IPS-20b (cell line): ENCODE measurements around the gene PSMG3.

Source experiments
- H3K27ac ChIP-seq: one replicate; pipeline ENCODE4 v1.5.1; 2013; ENCODE audit warnings: low read length
- H3K27me3 ChIP-seq: 2 replicates; pipeline ENCODE4 v1.6.1; 2013; ENCODE audit warnings: mild to moderate bottlenecking, low read length, inconsistent platforms; ENCODE audit not compliant: insufficient read depth
- H3K36me3 ChIP-seq: 2 replicates; pipeline ENCODE4 v1.6.1; 2013; ENCODE audit warnings: low read depth, mild to moderate bottlenecking, inconsistent platforms, low read length, moderate library complexity; ENCODE audit not compliant: insufficient read depth
- H3K4me1 ChIP-seq: 2 replicates; pipeline ENCODE4 v1.6.1; 2013; ENCODE audit warnings: mild to moderate bottlenecking, control low read depth, inconsistent platforms, low read length, moderate library complexity; ENCODE audit not compliant: insufficient read depth
- H3K4me3 ChIP-seq: 2 replicates; pipeline ENCODE4 v1.5.1; 2013; ENCODE audit warnings: mild to moderate bottlenecking, low read length, inconsistent platforms
- H3K9ac ChIP-seq: 2 replicates; pipeline ENCODE4 v1.6.1; 2013; ENCODE audit warnings: low read depth, mild to moderate bottlenecking, inconsistent platforms, low read length, moderate library complexity
- H3K9me3 ChIP-seq: 2 replicates; pipeline ENCODE4 v1.6.1; 2013; ENCODE audit warnings: mild to moderate bottlenecking, low read depth, low read length, inconsistent platforms; ENCODE audit not compliant: insufficient read depth

PSMG3 gene

GRCh38 chr7:1604383-1604782, 34.6 kb upstream of the PSMG3 start:
- no peaks in the 10 kb centered on the region for H3K9me3 ChIP-seq
- no peaks in the 10 kb centered on the region for H3K27me3 ChIP-seq
- H3K9ac ChIP-seq, result no peak overlapping the region
- peaks cover 6% of the 10 kb centered on the region; the same call in 1 of the 2 replicates for H3K4me1 ChIP-seq
- no peaks in the 10 kb centered on the region for H3K36me3 ChIP-seq
- H3K27ac ChIP-seq, result no peak overlapping the region
- H3K4me3 ChIP-seq, result no peak overlapping the region

GRCh38 chr7:1603346-1604225, 33.8 kb upstream of the PSMG3 start:
- Histone ChIP-seq H3K9ac (no peak overlapping the region), H3K4me1 (peaks cover 6% of the 10 kb centered on the region; the same call in 1 of the 2 replicates), H3K36me3 (no peaks in the 10 kb centered on the region), H3K27ac (no peak overlapping the region), H3K9me3 (no peaks in the 10 kb centered on the region), H3K27me3 (no peaks in the 10 kb centered on the region), H3K4me3 (no peak overlapping the region)

DNA sequence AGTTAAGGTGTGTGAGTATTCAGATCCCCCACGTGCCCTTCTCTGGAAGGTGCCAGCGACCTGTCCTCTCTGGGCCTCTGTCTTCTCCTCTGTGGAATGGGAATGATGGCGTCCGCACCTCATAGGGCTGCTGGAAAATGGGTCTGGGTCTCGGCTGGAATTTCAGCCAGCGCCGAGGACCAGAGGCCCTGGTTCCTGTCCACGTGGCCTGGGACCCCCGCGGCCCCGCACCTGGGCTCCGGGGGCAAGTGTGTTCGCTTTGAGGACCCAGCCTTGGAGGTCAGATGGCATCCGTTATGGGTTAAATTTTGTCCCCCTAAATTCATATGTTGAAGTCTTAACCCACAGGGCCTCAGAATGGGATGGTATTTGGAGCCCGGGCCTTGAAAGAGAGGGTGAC, 32.6 kb upstream of the PSMG3 start:
- H3K27me3 ChIP-seq, result no peaks in the 10 kb centered on the region

GRCh38 chr7:1601956-1602355, 32.1 kb upstream of the PSMG3 start:
- no peaks in the 10 kb centered on the region for H3K27me3 ChIP-seq
- H3K4me3 ChIP-seq, result no peak overlapping the region
- no peaks in the 10 kb centered on the region for H3K36me3 ChIP-seq
- no peak overlapping the region for H3K9ac ChIP-seq
- H3K9me3 ChIP-seq, result no peaks in the 10 kb centered on the region
- H3K4me1 ChIP-seq, result no peaks in the 10 kb centered on the region
- no peak overlapping the region for H3K27ac ChIP-seq

More for the DNA sequence above, 32.6 kb upstream of the PSMG3 start:
- H3K9ac ChIP-seq, result no peak overlapping the region
- no peak overlapping the region for H3K4me3 ChIP-seq
- no peaks in the 10 kb centered on the region for H3K9me3 ChIP-seq
- no peaks in the 10 kb centered on the region for H3K36me3 ChIP-seq
- H3K27ac ChIP-seq, result no peak overlapping the region
- peaks cover 4% of the 10 kb centered on the region; the same call in 1 of the 2 replicates for H3K4me1 ChIP-seq

DNA sequence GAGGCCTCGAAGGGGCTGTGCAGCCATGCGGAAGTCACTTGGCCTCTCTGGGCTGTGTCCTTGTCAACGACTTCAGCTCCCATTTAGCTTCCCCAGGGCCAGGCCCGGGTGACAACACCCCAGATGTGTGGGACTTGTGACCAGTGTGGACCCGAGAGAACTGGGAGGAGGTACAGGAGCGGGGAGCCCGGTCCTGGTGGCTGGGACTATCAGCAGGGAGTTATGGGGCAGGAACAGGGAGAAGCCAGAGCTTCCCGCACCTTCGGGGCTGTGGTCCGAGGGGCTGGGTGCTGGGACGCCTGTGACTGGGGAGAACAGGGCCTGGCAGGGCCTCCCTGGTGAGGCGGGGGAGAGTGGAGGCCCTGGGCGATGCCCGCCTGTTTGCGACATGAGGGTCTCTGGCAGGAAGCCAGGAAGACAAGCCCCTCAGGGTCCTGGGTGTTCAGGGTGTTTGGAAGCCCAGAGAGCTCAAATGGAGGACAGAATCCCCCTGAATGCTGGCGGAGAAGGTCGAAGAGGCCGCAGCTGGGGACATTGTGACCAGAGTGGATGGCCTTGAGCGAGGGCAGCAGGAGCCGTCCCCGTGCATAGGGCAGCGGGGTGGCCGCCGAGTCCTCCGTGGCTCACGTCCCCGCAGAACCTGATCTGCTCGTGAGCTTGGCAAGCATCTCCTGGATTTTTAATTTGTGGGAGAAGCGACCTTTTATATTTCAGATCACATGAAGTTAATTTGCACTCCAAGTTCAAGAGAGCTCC, 30.0 kb upstream of the PSMG3 start:
- no peak overlapping the region for H3K27ac ChIP-seq

DNA sequence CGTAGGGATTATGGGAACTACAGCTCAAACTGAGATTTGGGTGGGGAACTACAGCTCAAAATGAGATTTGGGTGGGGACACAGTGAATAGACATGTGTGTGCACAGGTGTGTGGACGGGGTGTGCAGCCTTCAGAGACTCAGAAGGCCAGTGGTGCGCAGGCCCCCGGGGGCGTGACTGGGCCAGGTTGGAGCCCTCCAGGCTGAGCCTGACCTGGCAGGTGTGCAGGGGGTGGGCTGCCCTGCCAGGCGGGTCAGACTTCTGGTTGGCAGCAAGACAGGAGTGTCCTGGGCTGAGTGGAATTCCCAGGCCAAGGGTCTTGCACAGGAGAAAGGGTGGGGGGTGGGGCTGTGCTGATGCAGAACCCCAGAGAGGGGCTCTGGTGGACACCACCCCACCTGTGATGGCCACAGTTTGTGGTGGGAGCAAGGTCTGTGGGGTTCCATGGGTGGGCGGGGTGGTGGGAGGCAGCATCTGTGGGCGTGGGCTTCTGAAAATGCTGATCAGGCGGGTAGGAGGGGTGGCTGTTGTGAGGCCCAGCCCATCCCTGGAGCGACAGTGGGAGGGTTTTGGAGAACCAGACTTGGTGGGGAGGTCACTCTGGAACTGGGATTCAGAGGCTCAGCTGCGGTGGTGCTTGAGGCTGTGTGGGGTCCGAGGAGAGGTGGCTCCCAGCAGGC, 29.3 kb upstream of the PSMG3 start:
- H3K27ac ChIP-seq, result no peak overlapping the region
- H3K9ac ChIP-seq, result no peak overlapping the region
- no peaks in the 10 kb centered on the region for H3K4me1 ChIP-seq
- no peaks in the 10 kb centered on the region for H3K9me3 ChIP-seq
- H3K36me3 ChIP-seq, result no peaks in the 10 kb centered on the region
- no peaks in the 10 kb centered on the region for H3K27me3 ChIP-seq
- no peak overlapping the region for H3K4me3 ChIP-seq

More for the DNA sequence above, 30.0 kb upstream of the PSMG3 start:
- H3K36me3 ChIP-seq, result no peaks in the 10 kb centered on the region
- no peaks in the 10 kb centered on the region for H3K4me1 ChIP-seq
- H3K4me3 ChIP-seq, result no peak overlapping the region
- H3K9ac ChIP-seq, result no peak overlapping the region
- no peaks in the 10 kb centered on the region for H3K27me3 ChIP-seq
- no peaks in the 10 kb centered on the region for H3K9me3 ChIP-seq

DNA sequence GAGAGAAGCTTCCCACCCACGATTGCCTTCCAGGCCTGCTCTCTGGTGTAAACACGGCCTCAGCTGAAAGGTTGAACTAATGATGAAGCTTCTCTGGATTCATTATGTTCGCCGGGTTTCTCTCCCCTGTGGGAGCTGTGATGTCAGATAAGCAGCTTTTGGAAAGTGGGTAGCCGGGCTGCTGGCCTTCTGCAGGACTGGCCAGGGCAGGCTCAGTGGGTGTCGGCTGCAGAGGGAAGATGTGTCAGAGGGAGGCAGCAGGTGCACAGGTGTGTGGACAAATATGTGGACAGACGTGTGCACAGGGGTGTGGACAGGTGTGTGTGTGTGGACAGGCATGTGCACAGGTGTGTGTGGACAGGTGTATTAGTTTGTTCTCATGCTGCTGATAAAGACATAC, 28.5 kb upstream of the PSMG3 start:
- Histone ChIP-seq H3K4me1 (no peaks in the 10 kb centered on the region), H3K27ac (no peak overlapping the region), H3K9ac (no peak overlapping the region), H3K4me3 (no peak overlapping the region), H3K36me3 (no peaks in the 10 kb centered on the region), H3K9me3 (no peaks in the 10 kb centered on the region), H3K27me3 (no peaks in the 10 kb centered on the region)

DNA sequence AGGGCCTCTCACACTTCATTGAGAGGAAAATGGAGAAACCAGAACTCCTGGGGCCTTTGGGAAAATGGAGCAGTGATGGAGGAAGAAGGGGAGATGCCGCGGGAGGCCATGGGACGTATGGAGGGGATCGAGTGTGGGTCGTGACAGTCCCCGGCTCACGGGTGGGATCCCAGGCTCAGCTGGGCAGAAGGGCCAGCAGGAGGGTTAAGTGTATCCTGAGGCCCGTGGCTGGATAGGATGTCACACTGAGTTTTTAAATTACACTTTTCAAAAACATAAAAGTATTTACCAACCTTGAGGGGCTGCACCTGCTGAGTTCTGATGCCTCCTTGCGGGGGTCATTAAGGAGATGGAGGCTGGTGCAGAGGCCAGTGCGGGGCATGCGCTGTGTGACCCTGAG, 28.0 kb upstream of the PSMG3 start:
- Histone ChIP-seq H3K4me1 (no peaks in the 10 kb centered on the region), H3K4me3 (no peak overlapping the region), H3K9ac (no peak overlapping the region), H3K9me3 (no peaks in the 10 kb centered on the region), H3K36me3 (no peaks in the 10 kb centered on the region), H3K27me3 (no peaks in the 10 kb centered on the region), H3K27ac (no peak overlapping the region)

- Histone ChIP-seq H3K27ac (no peak overlapping the region), H3K36me3 (no peaks in the 10 kb centered on the region), H3K4me1 (no peaks in the 10 kb centered on the region), H3K9me3 (no peaks in the 10 kb centered on the region), H3K27me3 (no peaks in the 10 kb centered on the region), H3K9ac (no peak overlapping the region), H3K4me3 (no peak overlapping the region)
Observed at GRCh38 chr7:1597066-1597760, 27.4 kb upstream of the PSMG3 start.

DNA sequence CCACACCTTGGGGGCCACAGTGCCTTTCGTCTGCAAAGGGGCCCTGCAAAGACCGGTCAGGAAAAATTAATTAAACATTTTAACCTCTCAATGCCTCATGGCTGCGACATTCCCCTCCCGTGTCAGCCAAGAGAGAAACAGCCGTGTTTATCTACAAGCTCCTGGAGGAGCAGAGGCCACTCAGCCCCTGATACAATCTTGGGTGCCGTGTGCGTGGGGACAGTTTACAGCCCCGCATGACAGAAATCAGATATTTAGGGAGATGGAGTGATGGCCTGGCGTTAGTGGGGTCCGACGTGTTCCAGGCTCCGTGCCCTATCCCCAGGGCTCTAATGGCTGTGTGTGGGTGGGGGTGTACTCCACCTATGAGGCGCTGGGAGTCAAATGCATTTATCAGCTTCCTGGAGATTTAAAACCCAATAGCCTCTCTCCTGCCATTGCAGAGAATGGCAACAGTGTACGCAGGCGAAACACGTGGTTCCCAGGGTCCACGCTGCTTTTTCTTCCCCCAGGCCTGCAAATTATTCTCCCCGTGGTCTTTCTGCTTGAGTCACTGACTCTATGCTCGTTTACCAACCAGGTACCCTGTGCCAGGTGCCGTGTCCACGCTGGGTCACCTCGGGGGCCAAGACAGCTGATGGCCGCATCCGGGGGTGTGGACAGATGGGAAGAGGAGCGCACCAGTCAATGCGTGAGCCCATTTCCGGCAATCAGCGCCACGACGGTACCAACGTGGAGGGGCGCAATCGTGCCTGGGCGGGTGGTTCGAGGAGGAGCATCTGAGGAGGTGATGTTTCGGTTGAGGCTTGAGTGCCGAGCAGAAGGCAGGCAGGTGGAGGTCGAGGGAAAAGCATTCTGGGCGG, 26.6 kb upstream of the PSMG3 start:
- H3K4me3 ChIP-seq, result no peak overlapping the region
- H3K9me3 ChIP-seq, result no peaks in the 10 kb centered on the region

More for the DNA sequence above, 26.6 kb upstream of the PSMG3 start:
- Histone ChIP-seq H3K9ac (no peak overlapping the region), H3K27ac (no peak overlapping the region), H3K36me3 (no peaks in the 10 kb centered on the region), H3K4me1 (no peaks in the 10 kb centered on the region), H3K27me3 (no peaks in the 10 kb centered on the region)
